ENCODE results near the gene PDGFRB.

- TF ChIP-seq CTCF (IDR thresholded peaks at IDR 0.05; ENCODE audit: insufficient read depth, low read length, poor library complexity, severe bottlenecking) (no peak), EZH2phosphoT487 (conservative IDR thresholded peaks at IDR 0.05; ENCODE audit: low read length) (no peak)
Measured at GRCh38 chr5:150142959-150143349, 12.7 kb downstream of the PDGFRB start.

Data from SU-DHL-6 (cell line).